ENCODE results near the gene SMTNL2. TPM values are rescaled to one million over a fixed set of nuclear protein-coding genes. Genes with fewer than 3 reads are reported as not detected.

Gene SMTNL2
- total and polyA plus RNA-seq, 9 of the 15 experiments (the other 6 are each of a cell fraction or from before 2014, with no cell fraction given) = not detected

- Histone ChIP-seq H3K4me3 (no peak overlapping the region), H3K4me2 (ENCODE audit: insufficient read depth, low read length) (no peak overlapping the region), H3K36me3 (ENCODE audit: control insufficient read depth, insufficient read depth, low read length) (peaks cover 90% of the 10 kb centered on the region; the same call in 2 of the 3 replicates), H3K79me2 (ENCODE audit: control insufficient read depth, insufficient read depth, low read length) (no peaks in the 10 kb centered on the region), H3K27ac (ENCODE audit: extremely low read depth, low read depth, low read length) (no peak overlapping the region), H3K9me3 (replicated peaks; ENCODE audit: control insufficient read depth, insufficient read depth, low read depth, low read length) (no peaks in the 10 kb centered on the region), H3K9me1 (ENCODE audit: control insufficient read depth, insufficient read depth, low read length) (no peaks in the 10 kb centered on the region), H4K20me1 (replicated peaks; ENCODE audit: control insufficient read depth, insufficient read depth, low read length) (no peaks in the 10 kb centered on the region; the same call in 1 of the 2 replicates), H3K4me1 (replicated peaks in 1 of 2; ENCODE audit: control insufficient read depth in 2 of 2, insufficient read depth in 2 of 2, low read length in 2 of 2) (peaks cover 0 to 65% of the 10 kb centered on the region in 2 experiments; a peak in 2 of 5 replicates), H2AFZ (ENCODE audit: low read depth, low read length) (no peak overlapping the region), H3K9ac (ENCODE audit: insufficient read depth in 1 of 2, low read depth in 2 of 2, low read length in 2 of 2) (no peak overlapping the region), H3K27me3 (ENCODE audit: control insufficient read depth in 2 of 2, insufficient read depth in 2 of 2, low read length in 2 of 2) (no peaks in the 10 kb centered on the region)
- no TSS peak for BruUV-seq (replicated peaks)
- 89% methylated on average over 8 of the region's 14 CpGs for WGBS (ENCODE audit: insufficient coverage, low coverage, missing lambda C conversion rate)
- CTCF ChIA-PET (ENCODE audit: low intra/inter-chr PET ratio) = no interaction called here
- POLR2A ChIA-PET = interaction anchor here (0.6 kb wide), 1 partner anchor 538 kb away, joined by 4 read pairs; no protein-coding TSS in a partner anchor
- peak; percentile 25; the same call in 1 of the 2 replicates for TF ChIP-seq RBFOX2 (IDR thresholded peaks at IDR 0.05; ENCODE audit: low read depth, low read length)
- no peak for TF ChIP-seq CREM (IDR thresholded peaks at IDR 0.05; ENCODE audit: low read depth)
- peak; percentile 74 for TF ChIP-seq NFIC (IDR thresholded peaks at IDR 0.05)
- intact Hi-C loops (cut with micrococcal nuclease) (loop anchor here (5.0 kb wide), 1 partner anchor 120 kb away; no protein-coding TSS in a partner anchor), in situ Hi-C loops (cut with MboI) (no loop called here)
- FAIRE-seq = no peak
- no peak for ATAC-seq
- DNase-seq (ENCODE audit: extremely low read depth in 1 of 4, low spot score in 3 of 4) = no peak
Measured at GRCh38 chr17:4542003-4542725, 42.2 kb upstream of the SMTNL2 start.

GRCh38 chr17:4542726-4543191 lies 41.6 kb upstream of the SMTNL2 start:
- H3K9ac ChIP-seq (ENCODE audit: insufficient read depth in 1 of 2, low read depth in 2 of 2, low read length in 2 of 2) = no peak overlapping the region
- no peak overlapping the region for H3K4me2 ChIP-seq (ENCODE audit: insufficient read depth, low read length)
- 96% methylated on average over 5 of the region's 19 CpGs for WGBS (ENCODE audit: insufficient coverage, low coverage, missing lambda C conversion rate)
- in situ Hi-C loops (cut with MboI) = no loop called here
- H3K27me3 ChIP-seq (ENCODE audit: control insufficient read depth in 2 of 2, insufficient read depth in 2 of 2, low read length in 2 of 2) = no peaks in the 10 kb centered on the region
- H3K9me3 ChIP-seq (replicated peaks; ENCODE audit: control insufficient read depth, insufficient read depth, low read depth, low read length) = no peaks in the 10 kb centered on the region
- ATAC-seq (no peak), FAIRE-seq (no peak), DNase-seq (ENCODE audit: extremely low read depth in 1 of 4, low spot score in 3 of 4) (no peak)
- H2AFZ ChIP-seq (ENCODE audit: low read depth, low read length) = no peak overlapping the region
- peaks cover 0 to 60% of the 10 kb centered on the region in 2 experiments; a peak in 2 of 5 replicates for H3K4me1 ChIP-seq (replicated peaks in 1 of 2; ENCODE audit: control insufficient read depth in 2 of 2, insufficient read depth in 2 of 2, low read length in 2 of 2)
- H3K36me3 ChIP-seq (ENCODE audit: control insufficient read depth, insufficient read depth, low read length) = peaks cover 90% of the 10 kb centered on the region; the same call in 2 of the 3 replicates
- no peak overlapping the region for H3K27ac ChIP-seq (ENCODE audit: extremely low read depth, low read depth, low read length)
- TF ChIP-seq TAF1 (IDR thresholded peaks at IDR 0.05; ENCODE audit: control insufficient read depth, extremely low read depth, insufficient read depth, low read length, severe bottlenecking) = no peak
- TF ChIP-seq POLR2G (IDR thresholded peaks at IDR 0.05; ENCODE audit: low read depth, low read length) = peak; percentile 42; the same call in 1 of the 2 replicates
- no peak overlapping the region for H3K4me3 ChIP-seq
- no peaks in the 10 kb centered on the region for H3K9me1 ChIP-seq (ENCODE audit: control insufficient read depth, insufficient read depth, low read length)
- intact Hi-C loops (cut with micrococcal nuclease) = loop anchor here (5.0 kb wide), 1 partner anchor 120 kb away; no protein-coding TSS in a partner anchor
- no peaks in the 10 kb centered on the region for H3K79me2 ChIP-seq (ENCODE audit: control insufficient read depth, insufficient read depth, low read length)
- POLR2A ChIA-PET = no interaction called here
- CTCF ChIA-PET (ENCODE audit: low intra/inter-chr PET ratio) = no interaction called here
- no TSS peak for BruUV-seq (replicated peaks)
- no peaks in the 10 kb centered on the region for H4K20me1 ChIP-seq (replicated peaks; ENCODE audit: control insufficient read depth, insufficient read depth, low read length)
